ENCODE measurements around the gene OR2Y1. TPM values are rescaled to one million over a fixed set of nuclear protein-coding genes. Genes with fewer than 3 reads are reported as not detected.
A peak's percentile ranks its signal among the peaks of the same experiment; 100 is the strongest.
"Not testable (repeated sequence)": the region's sequence is repeated elsewhere in the genome, so short reads cannot be mapped to it uniquely, and the experiment has no call there.

The OR2Y1 gene, protein sequence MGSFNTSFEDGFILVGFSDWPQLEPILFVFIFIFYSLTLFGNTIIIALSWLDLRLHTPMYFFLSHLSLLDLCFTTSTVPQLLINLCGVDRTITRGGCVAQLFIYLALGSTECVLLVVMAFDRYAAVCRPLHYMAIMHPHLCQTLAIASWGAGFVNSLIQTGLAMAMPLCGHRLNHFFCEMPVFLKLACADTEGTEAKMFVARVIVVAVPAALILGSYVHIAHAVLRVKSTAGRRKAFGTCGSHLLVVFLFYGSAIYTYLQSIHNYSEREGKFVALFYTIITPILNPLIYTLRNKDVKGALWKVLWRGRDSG
- total RNA-seq: not detected

GRCh38 chr5:180739958-180740357, at the start of gene OR2Y1:
OR2Y1 (minus strand) TSS chr5:180740058; CDS start chr5:180740058, 0 bp downstream.
- H3K4me1 ChIP-seq: no peaks in the 10 kb centered on the region
- no peaks in the 10 kb centered on the region for H3K9me3 ChIP-seq
- H3K27ac ChIP-seq: no peak within 1 kb of the TSS
- H3K36me3 ChIP-seq: no peaks in the 10 kb centered on the region
- TF ChIP-seq, protein P1, sequence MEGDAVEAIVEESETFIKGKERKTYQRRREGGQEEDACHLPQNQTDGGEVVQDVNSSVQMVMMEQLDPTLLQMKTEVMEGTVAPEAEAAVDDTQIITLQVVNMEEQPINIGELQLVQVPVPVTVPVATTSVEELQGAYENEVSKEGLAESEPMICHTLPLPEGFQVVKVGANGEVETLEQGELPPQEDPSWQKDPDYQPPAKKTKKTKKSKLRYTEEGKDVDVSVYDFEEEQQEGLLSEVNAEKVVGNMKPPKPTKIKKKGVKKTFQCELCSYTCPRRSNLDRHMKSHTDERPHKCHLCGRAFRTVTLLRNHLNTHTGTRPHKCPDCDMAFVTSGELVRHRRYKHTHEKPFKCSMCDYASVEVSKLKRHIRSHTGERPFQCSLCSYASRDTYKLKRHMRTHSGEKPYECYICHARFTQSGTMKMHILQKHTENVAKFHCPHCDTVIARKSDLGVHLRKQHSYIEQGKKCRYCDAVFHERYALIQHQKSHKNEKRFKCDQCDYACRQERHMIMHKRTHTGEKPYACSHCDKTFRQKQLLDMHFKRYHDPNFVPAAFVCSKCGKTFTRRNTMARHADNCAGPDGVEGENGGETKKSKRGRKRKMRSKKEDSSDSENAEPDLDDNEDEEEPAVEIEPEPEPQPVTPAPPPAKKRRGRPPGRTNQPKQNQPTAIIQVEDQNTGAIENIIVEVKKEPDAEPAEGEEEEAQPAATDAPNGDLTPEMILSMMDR (IDR thresholded peaks at IDR 0.05): no peak
- no peak for TF ChIP-seq POLR2AphosphoS5 (IDR thresholded peaks at IDR 0.05)
- H3K4me3 ChIP-seq: no peak within 1 kb of the TSS
- H3K27me3 ChIP-seq: peaks cover 50% of the 10 kb centered on the region
- 79 to 100% methylated on average over 2 of the region's 2 CpGs for WGBS, 2 donors (ENCODE audit: low coverage in 1 of 2)
- ATAC-seq: no peak

GRCh38 chr5:180788651-180789410, 49.0 kb upstream of the OR2Y1 start:
- ATAC-seq, H3K27ac ChIP-seq, H3K9me3 ChIP-seq, H3K4me3 ChIP-seq, H3K27me3 ChIP-seq: not testable (repeated sequence)
- 90 to 96% methylated on average over 7 to 18 of the region's 19 CpGs for WGBS, 2 donors (ENCODE audit: low coverage in 1 of 2)
- H3K4me1 ChIP-seq: peaks cover 6 to 85% (median 30%) of the 10 kb centered on the region in 3 donors
- peaks cover 0 to 57% of the 10 kb centered on the region in 2 donors for H3K36me3 ChIP-seq

- WGBS, 2 donors (ENCODE audit: low coverage in 1 of 2): 75% methylated on average over 3 of the region's 20 CpGs; no CpG with 5 or more reads in 1 of the 2 donors
- no peaks in the 10 kb centered on the region for H3K27me3 ChIP-seq
- H3K9me3 ChIP-seq: no peaks in the 10 kb centered on the region
- peaks cover 6 to 78% (median 29%) of the 10 kb centered on the region in 3 donors for H3K4me1 ChIP-seq
- peak overlapping the region in 3 of 4 donors; percentile 84 to 89 (median 87) for H3K27ac ChIP-seq
- H3K36me3 ChIP-seq: peaks cover 0 to 53% of the 10 kb centered on the region in 2 donors
- no peak overlapping the region for H3K4me3 ChIP-seq
- ATAC-seq: no peak
- TF ChIP-seq EP300 (IDR thresholded peaks at IDR 0.05) (no peak), POLR2AphosphoS5 (IDR thresholded peaks at IDR 0.05) (no peak), POLR2A (IDR thresholded peaks at IDR 0.05) (no peak)
- TF ChIP-seq, protein P1 (IDR thresholded peaks at IDR 0.05): no peak
Measured at GRCh38 chr5:180787711-180788431, 48.0 kb upstream of the OR2Y1 start.

GRCh38 chr5:180786531-180787398, 46.9 kb upstream of the OR2Y1 start:
- no peak overlapping the region for H3K4me3 ChIP-seq
- no peaks in the 10 kb centered on the region for H3K9me3 ChIP-seq
- H3K36me3 ChIP-seq: peaks cover 0 to 42% of the 10 kb centered on the region in 2 donors
- H3K27ac ChIP-seq: peak overlapping the region; percentile 84 to 89 (median 88)
- no peaks in the 10 kb centered on the region for H3K27me3 ChIP-seq
- no peak for ATAC-seq
- TF ChIP-seq, protein P1 (IDR thresholded peaks at IDR 0.05): no peak
- TF ChIP-seq EP300 (IDR thresholded peaks at IDR 0.05) (no peak), POLR2A (IDR thresholded peaks at IDR 0.05) (no peak), POLR2AphosphoS5 (IDR thresholded peaks at IDR 0.05) (no peak)
- H3K4me1 ChIP-seq: peaks cover 6 to 70% (median 27%) of the 10 kb centered on the region in 3 donors
- 22 to 35% methylated on average over 5 to 8 of the region's 21 CpGs for WGBS, 2 donors (ENCODE audit: low coverage in 1 of 2)

All from gastroesophageal sphincter (tissue), 4 donors.